Endothelial cell of umbilical vein (primary cell): ENCODE data around the gene NRG3. TPM values are rescaled to one million over a fixed set of nuclear protein-coding genes. Genes with fewer than 3 reads are reported as not detected.

Experiments used
- BruUV-seq: library from RNA; stranded (reverse); fragments of 400-500 nt; replicated peaks from 2 replicates; lab custom pipeline; 2021; lab: Mats Ljungman, UMichigan
- CTCF ChIA-PET: fragments of 300-600, 350-600 bp; sonication (Branson Sonifier 250); formaldehyde crosslinking; loops from one replicate; lab custom pipeline; 2021; ENCODE audit warnings: antibody characterized with exemption, inconsistent platforms; lab: Charles Lee
- POLR2A ChIA-PET: fragments of 300-600, 350-600 bp; sonication (Branson Sonifier 250); formaldehyde crosslinking; loops from one replicate; lab custom pipeline; 2021; ENCODE audit warnings: antibody characterized with exemption, inconsistent platforms; lab: Charles Lee
- DNase-seq: peaks from one replicate; pipeline ENCODE4 v3.0.0-alpha.2; 2011; ENCODE audit warnings: low read depth, low spot score
- FAIRE-seq: peaks from 2 replicates; lab custom pipeline; 2011; peaks lifted over from hg19 to GRCh38; lab: Jason Lieb, UNC
- H2AFZ ChIP-seq: 2 replicates; pipeline ENCODE4 v1.6.0; 2012; ENCODE audit warnings: low read depth, low read length, control low read depth, inconsistent platforms
- H3K27ac ChIP-seq: 2 replicates; pipeline ENCODE4 v1.5.1; 2011; ENCODE audit warnings: low read depth, mild to moderate bottlenecking, control low read depth, low read length, moderate library complexity; ENCODE audit not compliant: insufficient read depth
- H3K27me3 ChIP-seq, 2 experiments: 2 replicates each; pipeline versions ENCODE4 v1.6.0 to v1.6.1; 2011; ENCODE audit warnings: low read length in 2 of 2, mixed read lengths in 1 of 2; ENCODE audit not compliant: control insufficient read depth in 2 of 2, insufficient read depth in 2 of 2
- H3K36me3 ChIP-seq, 2 experiments: 2 replicates in 1 of 2; 3 replicates in 1 of 2; pipeline ENCODE4 v1.5.1; 2011; ENCODE audit warnings: low read length in 2 of 2, mild to moderate bottlenecking in 1 of 2, moderate library complexity in 1 of 2; ENCODE audit not compliant: control insufficient read depth in 2 of 2, insufficient read depth in 2 of 2; ENCODE audit errors: extremely low read depth in 1 of 2
- H3K4me1 ChIP-seq: 3 replicates; pipeline ENCODE4 v1.5.1; 2011; ENCODE audit warnings: mild to moderate bottlenecking, low read length; ENCODE audit not compliant: control insufficient read depth, insufficient read depth; ENCODE audit errors: extremely low read depth
- H3K4me2 ChIP-seq: 2 replicates; pipeline ENCODE4 v1.6.1; 2011; ENCODE audit warnings: low read length, control low read depth, mixed read lengths; ENCODE audit not compliant: insufficient read depth
- H3K4me3 ChIP-seq, 3 experiments: fragments of 200-600 bp in 1 of 3; sonication (generic), shearing (Covaris generic) in 1 of 3; replicated peaks in 1 of 3; 2 replicates each; pipeline ENCODE4 v1.5.1; 2011 to 2016; ENCODE audit warnings: control low read depth in 3 of 3, low read length in 3 of 3, mild to moderate bottlenecking in 2 of 3, inconsistent platforms in 1 of 3, low read depth in 1 of 3, moderate library complexity in 1 of 3; ENCODE audit not compliant: insufficient read depth in 1 of 3
- H3K79me2 ChIP-seq: 2 replicates; pipeline ENCODE4 v1.6.0; 2012; ENCODE audit warnings: low read length, inconsistent platforms; ENCODE audit not compliant: control insufficient read depth, insufficient read depth
- H3K9ac ChIP-seq: replicated peaks from 2 replicates; pipeline ENCODE3; 2011; ENCODE audit warnings: low read length, control low read depth; ENCODE audit not compliant: insufficient read depth; ENCODE audit errors: extremely low read depth
- H3K9me1 ChIP-seq: replicated peaks from 3 replicates; pipeline ENCODE4 v1.6.0; 2011; ENCODE audit warnings: mild to moderate bottlenecking, low read length; ENCODE audit not compliant: control insufficient read depth, insufficient read depth; ENCODE audit errors: extremely low read depth
- H3K9me3 ChIP-seq: replicated peaks from 2 replicates; pipeline ENCODE4 v1.5.1; 2012; ENCODE audit warnings: low read length, inconsistent platforms; ENCODE audit not compliant: control insufficient read depth, insufficient read depth
- H4K20me1 ChIP-seq: replicated peaks from 2 replicates; pipeline ENCODE3; 2011; ENCODE audit warnings: mild to moderate bottlenecking, low read length; ENCODE audit not compliant: control insufficient read depth, insufficient read depth; ENCODE audit errors: extremely low read depth
- EZH2 ChIP-seq: IDR thresholded peaks from 2 replicates; pipeline ENCODE4 v1.6.1; 2012; ENCODE audit warnings: borderline replicate concordance, low read depth, mild to moderate bottlenecking, moderate library complexity, low read length, inconsistent platforms; ENCODE audit not compliant: severe bottlenecking
- FOS ChIP-seq: IDR thresholded peaks from 2 replicates; pipeline ENCODE4 v1.6.1; 2011; ENCODE audit warnings: mild to moderate bottlenecking, low read length, moderate library complexity, borderline replicate concordance; ENCODE audit not compliant: insufficient read depth
- GATA2 ChIP-seq: IDR thresholded peaks from 2 replicates; pipeline ENCODE4 v1.7.0; 2011; ENCODE audit warnings: low read depth, mild to moderate bottlenecking, moderate library complexity, mixed read lengths, low read length; ENCODE audit not compliant: insufficient read length, insufficient read depth
- JUN ChIP-seq: IDR thresholded peaks from 2 replicates; pipeline ENCODE4 v1.6.1; 2011; ENCODE audit warnings: borderline replicate concordance, low read depth; ENCODE audit not compliant: insufficient read length, insufficient read depth
- MYC ChIP-seq: IDR thresholded peaks from one replicate; pipeline ENCODE4 v1.6.1; 2011; ENCODE audit warnings: mild to moderate bottlenecking, low read depth, low read length
- POLR2A ChIP-seq: IDR thresholded peaks from 2 replicates; pipeline ENCODE4 v1.6.1; 2012; ENCODE audit warnings: low read depth, mild to moderate bottlenecking, control low read depth, low read length
- POLR2AphosphoS5 ChIP-seq: IDR thresholded peaks from 2 replicates; pipeline ENCODE4 v1.6.1; 2012; ENCODE audit warnings: low read depth, mild to moderate bottlenecking, control low read depth, low read length, moderate library complexity; ENCODE audit not compliant: insufficient read depth
- dilution Hi-C: fragments of 300-500 bp; cut with MboI; formaldehyde crosslinking; loops from one replicate; pipeline ENCODE4 v1.15.0; 2019; ENCODE audit warnings: low sequenced_read_pairs; ENCODE audit not compliant: extremely low pct_ligation_motif_present
- intact Hi-C: fragments of 100-400 bp; cut with micrococcal nuclease; formaldehyde crosslinking; loops from one replicate; pipeline ENCODE4 v1.10.0; 2022
- polyA plus RNA-seq, 4 experiments: library from polyadenylated mRNA; depleted of rRNA in 3 of 4; stranded (reverse) in 3 of 4; unstranded in 1 of 4; fragments of >200 nt; gene quantifications; 2 replicates each; pipeline versions ENCODE4 v1.2.1 to v1.2.3, GENCODE V29; 2011 to 2012; ENCODE audit warnings: missing spikeins in 1 of 4
- total RNA-seq: library from RNA; stranded (reverse); gene quantifications from 2 replicates; pipeline ENCODE4 v1.2.3, GENCODE V29; 2021
- TF ChIP-seq, protein P1 (sequence below): IDR thresholded peaks from 2 replicates; pipeline ENCODE4 v1.6.1; 2011; ENCODE audit not compliant: insufficient read depth, insufficient read length
- TF ChIP-seq, protein P2 (sequence below), 2 donors: IDR thresholded peaks; 1 replicate in 1 of 2; 2 replicates in 1 of 2; pipeline ENCODE4 v1.5.1; 2011; ENCODE audit warnings: low read length in 2 of 2, mild to moderate bottlenecking in 2 of 2, moderate library complexity in 2 of 2, control low read depth in 1 of 2, inconsistent platforms in 1 of 2, low read depth in 1 of 2; ENCODE audit not compliant: insufficient read depth in 1 of 2; ENCODE audit errors: extremely low read depth in 1 of 2

Gene NRG3
- total and polyA plus RNA-seq, 2 donors (not counting 3 experiments of a cell fraction or from before 2014, with no cell fraction given): 1.9 to 3.9 TPM

DNA sequence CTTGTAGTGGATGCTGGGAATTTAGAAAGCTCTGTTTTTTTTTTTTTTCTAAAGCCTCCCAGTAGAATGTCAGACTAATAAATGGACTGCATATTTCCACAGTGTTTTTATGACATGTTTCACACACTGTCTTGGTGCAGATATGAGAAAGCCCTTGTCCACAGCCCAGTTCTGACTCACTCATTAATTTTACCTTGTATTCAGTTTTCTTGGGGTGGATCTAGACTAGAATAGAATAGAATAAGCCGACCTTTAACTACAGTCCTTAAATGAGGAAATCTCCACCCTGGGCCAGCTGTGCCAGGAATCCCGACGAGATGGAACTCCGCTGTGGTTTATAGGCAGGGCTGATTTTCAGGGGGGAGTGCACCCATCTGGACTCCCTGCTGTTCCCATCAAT, 274.7 kb downstream of the NRG3 start:
- ChIA-PET POLR2A (no interaction called here), CTCF (interaction anchor here (0.8 to 0.9 kb wide), 2 partner anchors 104 to 820 kb away, joined by 3 to 6 read pairs; no protein-coding TSS in a partner anchor)
- Histone ChIP-seq H3K27ac (no peak overlapping the region), H3K27me3 (no peaks in the 10 kb centered on the region), H3K9ac (no peak overlapping the region), H3K4me2 (no peak overlapping the region), H3K9me1 (no peaks in the 10 kb centered on the region), H2AFZ (no peak overlapping the region), H4K20me1 (no peaks in the 10 kb centered on the region), H3K4me1 (no peaks in the 10 kb centered on the region), H3K9me3 (no peaks in the 10 kb centered on the region), H3K36me3 (no peaks in the 10 kb centered on the region), H3K79me2 (no peaks in the 10 kb centered on the region), H3K4me3 (no peak overlapping the region)
- dilution Hi-C loops (no loop called here), intact Hi-C loops (loop anchor here (1.0 kb wide), 1 partner anchor 229 kb away; no protein-coding TSS in a partner anchor)
- TF ChIP-seq POLR2A (no peak), EZH2 (no peak), GATA2 (no peak), JUN (no peak), MYC (no peak), POLR2AphosphoS5 (no peak), FOS (no peak)
- TF ChIP-seq, protein P1, sequence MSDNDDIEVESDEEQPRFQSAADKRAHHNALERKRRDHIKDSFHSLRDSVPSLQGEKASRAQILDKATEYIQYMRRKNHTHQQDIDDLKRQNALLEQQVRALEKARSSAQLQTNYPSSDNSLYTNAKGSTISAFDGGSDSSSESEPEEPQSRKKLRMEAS: no peak
- TF ChIP-seq, protein P2, sequence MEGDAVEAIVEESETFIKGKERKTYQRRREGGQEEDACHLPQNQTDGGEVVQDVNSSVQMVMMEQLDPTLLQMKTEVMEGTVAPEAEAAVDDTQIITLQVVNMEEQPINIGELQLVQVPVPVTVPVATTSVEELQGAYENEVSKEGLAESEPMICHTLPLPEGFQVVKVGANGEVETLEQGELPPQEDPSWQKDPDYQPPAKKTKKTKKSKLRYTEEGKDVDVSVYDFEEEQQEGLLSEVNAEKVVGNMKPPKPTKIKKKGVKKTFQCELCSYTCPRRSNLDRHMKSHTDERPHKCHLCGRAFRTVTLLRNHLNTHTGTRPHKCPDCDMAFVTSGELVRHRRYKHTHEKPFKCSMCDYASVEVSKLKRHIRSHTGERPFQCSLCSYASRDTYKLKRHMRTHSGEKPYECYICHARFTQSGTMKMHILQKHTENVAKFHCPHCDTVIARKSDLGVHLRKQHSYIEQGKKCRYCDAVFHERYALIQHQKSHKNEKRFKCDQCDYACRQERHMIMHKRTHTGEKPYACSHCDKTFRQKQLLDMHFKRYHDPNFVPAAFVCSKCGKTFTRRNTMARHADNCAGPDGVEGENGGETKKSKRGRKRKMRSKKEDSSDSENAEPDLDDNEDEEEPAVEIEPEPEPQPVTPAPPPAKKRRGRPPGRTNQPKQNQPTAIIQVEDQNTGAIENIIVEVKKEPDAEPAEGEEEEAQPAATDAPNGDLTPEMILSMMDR (IDR thresholded peaks at IDR 0.05; ENCODE audit: extremely low read depth in 1 of 2, insufficient read depth in 1 of 2, low read depth in 1 of 2, low read length in 2 of 2): no peak
- DNase-seq: no peak
- FAIRE-seq: no peak
- BruUV-seq: no TSS peak
